CD4-positive, alpha-beta T cell treated with Interleukin-6 for 4 hours (primary cell): Measurements from ENCODE around the gene METTL25B.
A peak's percentile ranks its signal among the peaks of the same experiment; 100 is the strongest.

Source experiments
- DNase-seq: peaks from one replicate; pipeline ENCODE4 v3.0.0-alpha.2; 2020; ENCODE audit warnings: mixed read lengths

The METTL25B gene

DNA sequence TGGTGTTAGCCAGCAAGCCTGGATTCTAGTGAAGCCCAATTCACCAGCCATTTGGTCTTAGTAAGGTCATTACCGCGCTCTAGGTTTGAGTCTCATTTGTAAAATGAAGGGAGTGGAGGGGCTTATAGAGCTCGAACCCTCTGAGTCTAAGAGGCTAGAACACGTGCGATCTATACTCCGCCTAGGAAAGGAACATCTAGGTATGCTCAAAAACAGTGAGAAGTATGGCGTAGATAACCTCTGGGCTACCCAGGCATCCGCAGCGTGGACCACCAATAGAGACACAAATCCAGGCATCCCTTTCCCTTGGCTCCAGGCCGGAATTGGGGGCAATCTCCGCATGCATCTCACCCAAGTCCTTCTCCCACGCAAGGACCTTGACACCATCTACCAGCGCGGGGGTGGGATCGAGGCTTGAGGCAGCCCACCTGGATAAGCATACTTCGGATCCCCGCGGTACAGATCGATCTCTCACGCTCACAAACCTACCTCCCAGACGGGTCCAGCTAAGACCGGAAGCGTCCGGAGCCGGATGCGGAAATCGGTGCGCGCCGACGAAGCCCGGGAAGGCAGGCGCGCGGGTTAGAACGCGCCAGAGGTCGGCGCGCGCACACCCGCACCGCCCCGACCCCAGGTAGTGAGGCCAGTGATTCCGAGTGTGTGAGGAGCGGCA lies at the start of gene METTL25B:
Gene METTL25B (plus strand): TSS at position 544 of the 673 bp plus-strand sequence. CDS start 636 bp downstream, outside the sequence.
- peak; percentile 75 for DNase-seq

DNA sequence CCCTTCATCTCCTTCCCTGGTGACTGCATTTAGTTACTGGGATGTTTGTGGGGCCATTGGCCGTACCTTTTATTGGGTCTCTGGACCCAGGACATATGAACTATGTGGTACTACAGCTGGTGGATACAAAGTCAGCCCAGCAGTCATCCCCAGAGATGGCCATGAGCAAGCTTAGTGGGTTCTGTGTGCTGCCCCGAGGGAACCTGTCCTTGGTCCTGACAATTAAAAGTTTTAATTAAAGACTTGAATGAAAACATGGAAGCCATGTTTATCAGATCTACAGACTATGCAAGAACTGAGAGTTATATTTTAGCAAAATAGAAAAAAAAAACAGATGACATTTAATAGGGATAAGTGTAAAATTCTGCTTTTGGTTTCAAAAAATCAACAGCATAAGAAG lies 48.2 kb upstream of the METTL25B start:
- DNase-seq: no peak

DNA sequence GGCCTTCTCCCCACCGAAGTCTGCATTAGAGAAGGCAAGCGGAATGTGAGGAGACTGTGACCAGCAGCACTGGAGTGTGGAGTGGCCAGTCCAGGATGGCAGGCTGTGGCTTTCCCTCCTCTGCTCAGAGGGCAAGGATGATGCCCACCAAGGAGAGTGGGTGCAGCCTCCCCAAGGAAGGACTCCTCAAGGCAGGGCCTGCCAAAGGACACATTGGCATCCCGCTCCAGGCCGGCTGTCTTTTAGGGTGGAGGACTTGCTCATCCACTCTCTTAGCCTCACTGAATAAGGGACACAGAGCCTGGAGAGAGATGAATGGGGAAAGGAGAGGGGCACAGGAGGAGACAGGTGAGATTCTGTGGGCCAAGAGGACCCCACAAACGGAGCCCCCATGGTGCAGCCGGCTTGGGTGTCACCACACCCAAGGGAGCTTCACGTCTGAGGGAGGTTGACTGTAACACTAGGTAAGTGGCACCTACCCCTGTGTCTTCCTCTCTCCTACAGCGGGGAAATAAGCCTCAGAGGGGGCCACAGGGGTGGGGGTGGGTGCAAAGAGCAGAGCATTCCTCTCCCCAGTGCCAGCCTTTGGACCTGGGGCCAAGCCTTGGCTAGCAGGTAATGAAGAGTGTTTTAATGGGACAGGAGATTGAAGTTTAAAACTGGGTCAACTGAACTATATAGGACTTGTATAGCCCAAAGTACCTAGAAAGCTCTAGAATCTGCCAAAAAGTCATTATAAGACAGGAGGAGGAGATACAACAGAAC lies 46.9 kb upstream of the METTL25B start:
- DNase-seq: no peak

- no peak for DNase-seq
Observed at GRCh38 chr1:156682166-156682890, 45.9 kb upstream of the METTL25B start.

GRCh38 chr1:156684227-156684782 lies 44.0 kb upstream of the METTL25B start:
- peak; percentile 45 for DNase-seq

- peak; percentile 83 for DNase-seq
Observed at GRCh38 chr1:156689035-156689952, 39.0 kb upstream of the METTL25B start.

- no peak for DNase-seq
Observed at GRCh38 chr1:156689953-156690674, 38.2 kb upstream of the METTL25B start.

GRCh38 chr1:156690675-156691036 lies 37.6 kb upstream of the METTL25B start:
- no peak for DNase-seq

DNA sequence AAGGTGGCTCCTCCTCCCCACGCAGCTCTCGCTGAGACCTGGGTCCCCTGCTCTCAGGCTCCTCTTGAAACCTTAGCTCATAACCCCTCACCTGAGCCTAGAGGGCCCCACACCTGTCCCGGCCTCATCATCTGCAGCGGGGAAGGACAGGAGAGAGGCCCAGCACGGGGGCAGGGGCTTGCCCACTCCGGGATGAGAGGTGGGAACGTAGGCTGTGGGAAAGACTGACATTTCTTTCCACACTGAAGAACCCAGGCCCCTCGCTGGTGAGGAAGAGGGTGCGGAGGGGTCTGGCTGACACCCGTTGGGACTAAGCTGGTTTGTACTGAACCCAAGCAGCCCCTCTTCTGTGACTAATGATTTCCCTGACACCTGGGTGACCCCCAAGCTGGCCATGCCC lies 37.1 kb upstream of the METTL25B start:
- no peak for DNase-seq

GRCh38 chr1:156691665-156692440 lies 36.4 kb upstream of the METTL25B start:
- DNase-seq: no peak

GRCh38 chr1:156692441-156692924 lies 35.8 kb upstream of the METTL25B start:
- no peak for DNase-seq

DNA sequence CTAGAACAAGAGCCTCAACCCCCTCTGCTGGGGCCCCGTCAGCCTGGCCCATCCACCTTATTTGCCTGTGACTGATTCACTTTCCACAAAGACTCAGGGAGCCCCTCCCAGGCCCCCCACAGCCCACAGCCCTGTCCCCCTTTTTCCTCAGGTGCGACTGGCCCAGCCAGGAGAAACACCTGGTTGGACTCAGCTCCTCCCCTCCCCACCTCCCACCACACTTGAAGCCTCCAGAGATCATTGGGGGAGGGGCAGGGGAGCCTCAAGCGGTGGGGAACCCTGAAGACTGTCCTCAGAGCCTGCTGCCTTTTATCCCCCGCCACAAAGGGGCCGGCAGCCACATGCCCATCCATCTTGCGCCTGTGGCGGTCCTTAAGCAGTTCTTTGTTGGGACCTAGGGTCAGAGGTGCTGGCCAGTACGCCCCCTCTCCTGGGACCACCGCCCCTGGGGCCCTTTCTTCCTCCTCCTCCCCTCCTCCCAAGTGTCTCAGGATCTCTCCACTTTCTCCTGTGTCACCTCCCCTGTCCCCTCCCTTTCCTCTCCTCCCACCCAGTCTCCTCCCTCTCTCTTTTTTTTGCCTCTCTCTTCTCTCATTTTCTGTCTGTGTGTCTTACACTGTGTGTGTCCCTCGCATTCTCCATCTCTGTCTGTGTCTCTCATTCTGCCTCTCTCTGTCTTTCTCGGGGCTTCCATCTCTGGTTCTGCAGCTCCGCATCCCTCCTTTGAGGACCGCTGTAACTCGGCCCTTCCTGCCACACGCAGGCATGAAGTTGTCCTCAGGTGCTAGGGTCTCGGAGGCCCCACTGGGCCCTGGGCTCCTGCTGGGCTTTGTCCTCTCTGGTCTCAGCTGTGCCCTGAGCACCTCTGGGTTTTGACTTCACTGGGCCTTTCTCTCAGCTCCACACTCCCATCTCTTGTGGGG lies 35.1 kb upstream of the METTL25B start:
- no peak for DNase-seq

DNA sequence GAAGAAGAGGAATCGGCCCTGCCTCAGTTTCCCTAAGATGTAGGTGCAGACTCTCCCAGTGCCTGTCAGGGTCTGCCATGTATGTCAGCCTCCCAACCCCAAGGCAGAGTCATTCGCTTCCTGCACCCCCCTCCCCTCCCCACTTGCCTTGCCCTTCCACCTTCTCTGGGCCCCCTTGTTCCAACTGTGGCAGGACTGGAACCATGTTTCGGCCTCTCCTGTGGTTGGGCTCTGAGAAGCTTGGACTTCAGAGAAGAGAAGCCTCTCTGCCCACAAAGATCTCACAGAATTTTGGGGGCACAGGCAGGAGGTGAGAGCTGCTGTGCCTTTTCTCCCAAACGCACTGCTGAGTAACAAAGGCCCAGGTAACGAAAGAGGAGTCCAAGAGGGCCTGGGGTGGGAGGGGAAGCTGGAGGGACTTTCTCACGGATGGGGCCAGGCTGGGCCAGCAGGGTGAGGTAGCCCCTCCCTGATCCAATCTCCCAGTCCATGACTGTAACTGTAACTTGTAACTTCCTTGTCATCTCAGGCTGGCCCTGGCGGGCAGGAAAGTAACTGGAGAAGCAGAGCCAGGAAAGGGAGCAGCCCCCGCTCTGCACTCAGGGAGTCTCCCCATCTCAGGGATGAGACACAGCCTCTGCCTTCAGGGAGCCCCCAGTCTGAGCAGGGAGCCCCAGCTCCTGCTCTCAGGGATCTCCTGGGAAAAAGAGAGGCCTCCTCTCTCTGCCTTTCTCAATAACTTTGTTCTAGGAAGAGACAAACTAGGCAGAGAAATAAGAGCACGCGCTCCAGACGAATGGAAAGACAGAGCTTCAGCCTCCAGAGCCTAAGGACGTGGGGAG lies 34.2 kb upstream of the METTL25B start:
- no peak for DNase-seq

DNA sequence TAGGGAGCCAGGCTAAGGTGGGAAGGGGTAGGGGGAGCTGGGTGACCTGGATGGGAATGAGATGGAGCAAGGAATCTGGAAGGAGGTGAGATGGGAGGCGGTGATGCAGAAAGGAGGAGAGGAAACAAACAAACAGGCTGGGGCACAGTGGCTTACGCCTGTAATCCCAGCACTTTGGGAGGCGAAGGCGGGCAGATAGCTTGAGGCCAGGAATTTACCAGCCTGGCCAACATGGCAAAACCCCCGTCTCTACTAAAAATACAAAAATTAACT lies 33.6 kb upstream of the METTL25B start:
- DNase-seq: no peak

- no peak for DNase-seq
Observed at GRCh38 chr1:156696755-156697154, 31.5 kb upstream of the METTL25B start.

- DNase-seq: no peak
Observed at GRCh38 chr1:156697481-156697880, 30.8 kb upstream of the METTL25B start.

- no peak for DNase-seq
Observed at GRCh38 chr1:156698995-156699394, 29.3 kb upstream of the METTL25B start.

DNA sequence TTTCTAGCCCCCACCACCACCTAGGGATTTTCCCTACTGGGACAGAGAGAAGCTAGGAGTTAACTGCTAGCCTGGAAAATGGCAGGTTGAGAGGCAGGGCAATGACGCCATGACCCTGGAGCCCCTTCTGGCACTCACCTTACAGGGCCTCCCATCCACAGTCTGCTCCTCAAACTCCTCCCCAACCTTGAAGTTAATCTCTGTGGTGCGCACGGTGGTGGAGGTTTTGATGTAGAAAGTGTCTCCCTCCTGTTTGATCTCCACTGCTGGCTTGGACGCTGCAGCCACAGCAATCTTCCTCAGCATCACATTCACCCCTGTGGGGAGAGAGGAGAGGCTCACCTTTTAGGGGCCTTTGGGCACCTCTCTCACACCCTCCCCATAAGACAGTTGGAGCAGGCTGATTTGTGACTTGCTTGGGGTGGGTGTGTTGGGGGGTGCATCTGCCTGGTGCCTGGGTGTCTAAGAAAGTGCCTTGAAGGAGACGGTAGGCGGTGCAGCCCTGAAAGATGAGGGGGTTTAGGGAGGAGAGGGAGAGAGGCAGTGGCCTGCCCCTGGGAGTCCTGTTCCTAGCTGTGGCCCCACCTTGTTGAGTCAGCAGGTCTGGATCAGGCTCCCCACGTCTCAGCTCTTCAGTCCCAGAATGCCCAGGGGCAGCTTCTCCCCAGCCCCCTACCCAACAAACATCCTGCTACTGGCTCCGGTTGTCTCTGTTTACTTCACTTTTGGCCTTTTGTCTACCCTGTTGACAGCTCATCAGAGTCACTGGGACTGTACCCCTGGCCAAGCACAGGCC lies 27.3 kb upstream of the METTL25B start:
- no peak for DNase-seq
